Neural cell (in vitro differentiated cells): ENCODE data around the gene KIFC1. TPM values are rescaled to one million over a fixed set of nuclear protein-coding genes. Genes with fewer than 3 reads are reported as not detected.

Experiments
- H2AFZ ChIP-seq: fragments of 200-600, 300-800 bp; sonication (generic), shearing (Covaris generic); 2 replicates; pipeline ENCODE4 v1.6.0; 2014; ENCODE audit warnings: low read depth, mild to moderate bottlenecking, antibody characterized with exemption, low read length, moderate library complexity
- H3F3A ChIP-seq: fragments of 200-600 bp; shearing (Covaris generic); 2 replicates; pipeline ENCODE4 v1.6.1; 2016; ENCODE audit warnings: mild to moderate bottlenecking, moderate library complexity, mixed read lengths, antibody characterized with exemption, low read length; ENCODE audit not compliant: insufficient read depth, poor library complexity, severe bottlenecking
- H3K27ac ChIP-seq: fragments of 200-600, 300-800 bp; sonication (generic), shearing (Covaris generic); 2 replicates; pipeline ENCODE4 v1.5.1; 2014; ENCODE audit warnings: mild to moderate bottlenecking, low read length, moderate library complexity
- H3K27me3 ChIP-seq: fragments of 300-800, 200-600 bp; sonication (generic), shearing (Covaris generic); 2 replicates; pipeline ENCODE4 v1.6.0; 2014; ENCODE audit warnings: mild to moderate bottlenecking, low read depth, low read length, moderate library complexity; ENCODE audit not compliant: insufficient read depth
- H3K36me3 ChIP-seq: fragments of 300-800, 200-600 bp; sonication (generic), shearing (Covaris generic); 2 replicates; pipeline ENCODE4 v1.5.1; 2014; ENCODE audit warnings: mild to moderate bottlenecking, antibody characterized with exemption, low read length, moderate library complexity; ENCODE audit not compliant: insufficient read depth
- H3K4me2 ChIP-seq: fragments of 300-800, 200-600 bp; sonication (generic), shearing (Covaris generic); 2 replicates; pipeline ENCODE4 v1.6.0; 2014; ENCODE audit warnings: mild to moderate bottlenecking, low read length
- H3K4me3 ChIP-seq: fragments of 300-800, 200-600 bp; sonication (generic), shearing (Covaris generic); 2 replicates; pipeline ENCODE4 v1.5.1; 2014; ENCODE audit warnings: mild to moderate bottlenecking, low read length, moderate library complexity
- H3K79me2 ChIP-seq: fragments of 200-600 bp; shearing (Covaris generic); replicated peaks from 2 replicates; pipeline ENCODE4 v1.6.0; 2014; ENCODE audit warnings: mild to moderate bottlenecking, low read length, moderate library complexity; ENCODE audit not compliant: insufficient read depth
- H3K9ac ChIP-seq: fragments of 300-800, 200-600 bp; sonication (generic), shearing (Covaris generic); 2 replicates; pipeline ENCODE4 v1.6.1; 2016; ENCODE audit warnings: mild to moderate bottlenecking, low read length, mixed read lengths
- H3K9me2 ChIP-seq: fragments of 200-600 bp; shearing (Covaris generic); 2 replicates; pipeline ENCODE4 v1.6.1; 2016; ENCODE audit warnings: mild to moderate bottlenecking, low read length, mixed read lengths; ENCODE audit not compliant: insufficient read depth
- H3K9me3 ChIP-seq: fragments of 200-600, 300-800 bp; sonication (generic), shearing (Covaris generic); 2 replicates; pipeline ENCODE4 v1.6.1; 2016; ENCODE audit warnings: mild to moderate bottlenecking, mixed run types, low read length, moderate library complexity, mixed read lengths
- H4K20me1 ChIP-seq: fragments of 200-600 bp; shearing (Covaris generic); 2 replicates; pipeline ENCODE4 v1.6.1; 2016; ENCODE audit warnings: mild to moderate bottlenecking, mixed run types; ENCODE audit not compliant: insufficient read depth
- CTCF ChIP-seq: fragments of 450-650 bp; IDR thresholded peaks from 2 replicates; pipeline ENCODE4 v1.5.1; 2014; ENCODE audit warnings: antibody characterized with exemption, mild to moderate bottlenecking, moderate library complexity; ENCODE audit not compliant: poor library complexity, severe bottlenecking
- EP300 ChIP-seq: fragments of 450-650 bp; conservative IDR thresholded peaks from 2 replicates; pipeline ENCODE4 v1.6.1; 2014; ENCODE audit warnings: antibody characterized with exemption, mild to moderate bottlenecking, moderate library complexity; ENCODE audit not compliant: poor library complexity, severe bottlenecking
- EZH2 ChIP-seq: fragments of 200-600, 300-800 bp; shearing (Covaris generic), sonication (generic); IDR thresholded peaks from 2 replicates; pipeline ENCODE4 v1.6.1; 2014; ENCODE audit warnings: antibody characterized with exemption, low read length, borderline replicate concordance, mild to moderate bottlenecking; ENCODE audit not compliant: insufficient read depth, poor library complexity, severe bottlenecking
- MXI1 ChIP-seq: fragments of 450-650 bp; conservative IDR thresholded peaks from 2 replicates; pipeline ENCODE4 v1.6.1; 2014; ENCODE audit warnings: antibody characterized with exemption, mild to moderate bottlenecking; ENCODE audit not compliant: poor library complexity, severe bottlenecking
- POLR2AphosphoS5 ChIP-seq: IDR thresholded peaks from 2 replicates; pipeline ENCODE4 v1.6.1; 2012
- RAD21 ChIP-seq: fragments of 450-650 bp; conservative IDR thresholded peaks from 2 replicates; pipeline ENCODE4 v1.6.1; 2014; ENCODE audit warnings: antibody characterized with exemption, mild to moderate bottlenecking, moderate library complexity
- REST ChIP-seq: IDR thresholded peaks from 2 replicates; pipeline ENCODE4 v1.6.1; 2012; ENCODE audit warnings: borderline replicate concordance
- SMC3 ChIP-seq: fragments of 450-650 bp; conservative IDR thresholded peaks from 2 replicates; pipeline ENCODE4 v1.6.1; 2014; ENCODE audit warnings: antibody characterized with exemption, mild to moderate bottlenecking, moderate library complexity; ENCODE audit not compliant: poor library complexity
- TAF1 ChIP-seq: IDR thresholded peaks from 2 replicates; pipeline ENCODE4 v1.6.1; 2012; ENCODE audit warnings: low read depth
- polyA plus RNA-seq: library from polyadenylated mRNA; depleted of rRNA; stranded (reverse); fragments of >200 nt; gene quantifications from 2 replicates; pipeline ENCODE4 v1.2.3, GENCODE V29; 2014

The KIFC1 gene
- polyA plus RNA-seq, 1 donor from 2014 or later, result 0.52 TPM

GRCh38 chr6:33411632-33412005 is 20.0 kb downstream of the KIFC1 start:
- H3K36me3 ChIP-seq, result peaks cover 4% of the 10 kb centered on the region
- H3K27ac ChIP-seq, result peak overlapping the region; percentile 51
- no peaks in the 10 kb centered on the region for H3K9me3 ChIP-seq
- H3K79me2 ChIP-seq, result peaks cover 18% of the 10 kb centered on the region
- no peaks in the 10 kb centered on the region for H3K27me3 ChIP-seq
- H4K20me1 ChIP-seq, result no peaks in the 10 kb centered on the region
- H3F3A ChIP-seq, result no peaks in the 10 kb centered on the region
- H2AFZ ChIP-seq, result no peak overlapping the region
- H3K4me2 ChIP-seq, result peak overlapping the region; percentile 45
- peak overlapping the region; percentile 83 for H3K4me3 ChIP-seq
- H3K9ac ChIP-seq, result peak overlapping the region; percentile 84
- H3K9me2 ChIP-seq, result no peaks in the 10 kb centered on the region
- TF ChIP-seq EP300 (no peak), CTCF (no peak), TAF1 (no peak), SMC3 (no peak), REST (no peak), EZH2 (no peak), RAD21 (no peak), MXI1 (no peak), POLR2AphosphoS5 (no peak)

- Histone ChIP-seq H4K20me1 (no peaks in the 10 kb centered on the region), H3K36me3 (peaks cover 4% of the 10 kb centered on the region), H2AFZ (no peak overlapping the region), H3K27ac (no peak overlapping the region), H3K27me3 (no peaks in the 10 kb centered on the region), H3K79me2 (peaks cover 26% of the 10 kb centered on the region), H3K9me3 (no peaks in the 10 kb centered on the region), H3K4me3 (no peak overlapping the region), H3K4me2 (no peak overlapping the region), H3K9ac (no peak overlapping the region), H3F3A (peaks cover 1% of the 10 kb centered on the region), H3K9me2 (no peaks in the 10 kb centered on the region)
- TF ChIP-seq MXI1 (no peak), EP300 (no peak), EZH2 (no peak), SMC3 (no peak), REST (no peak), RAD21 (no peak), CTCF (no peak), TAF1 (no peak), POLR2AphosphoS5 (no peak)
Measured at GRCh38 chr6:33412140-33413009, 20.8 kb downstream of the KIFC1 start.
